ENCODE data around the gene DAAM2. TPM values are rescaled to one million over a fixed set of nuclear protein-coding genes. Genes with fewer than 3 reads are reported as not detected.

The DAAM2 gene
- total RNA-seq, 4 donors from 2014 or later: 25.9 to 84.0 (median 48.5) TPM

GRCh38 chr6:39777661-39778060 lies 14.5 kb upstream of the DAAM2 start:
- peaks cover 17 to 19% of the 10 kb centered on the region in 2 donors for H3K4me1 ChIP-seq
- in situ Hi-C loops (cut with MboI; ENCODE audit: low sequenced_read_pairs in 4 of 4) (loop anchor here in 1 of 4 donors (10.0 kb wide), 1 partner anchor 403 kb away; no protein-coding TSS in a partner anchor), intact Hi-C loops (cut with DNase I; ENCODE audit: low total_unique reads) (loop anchor here (2.0 kb wide), 1 partner anchor 53 kb away; the partner anchor contains the start of gene KIF6)
- no peaks in the 10 kb centered on the region for H3K9me3 ChIP-seq
- no peaks in the 10 kb centered on the region for H3K27me3 ChIP-seq
- TF ChIP-seq CTCF (IDR thresholded peaks at IDR 0.05 in 4 of 5, conservative IDR thresholded peaks at IDR 0.05 in 1 of 5) (no peak), POLR2A (IDR thresholded peaks at IDR 0.05) (peak in 1 of 2 donors; percentile 21)
- ATAC-seq (peak; percentile 97 to 99), DNase-seq (peak; percentile 85 to 94)
- H3K36me3 ChIP-seq: no peaks in the 10 kb centered on the region
- H3K27ac ChIP-seq: peak overlapping the region; percentile 75 to 81 (median 78)
- H3K4me3 ChIP-seq: no peak overlapping the region

- TF ChIP-seq CTCF (IDR thresholded peaks at IDR 0.05 in 4 of 5, conservative IDR thresholded peaks at IDR 0.05 in 1 of 5) (no peak), POLR2A (IDR thresholded peaks at IDR 0.05) (no peak)
- DNase-seq (no peak), ATAC-seq (no peak)
- H3K36me3 ChIP-seq: no peaks in the 10 kb centered on the region
- intact Hi-C loops (cut with DNase I; ENCODE audit: low total_unique reads) (no loop called here), in situ Hi-C loops (cut with MboI; ENCODE audit: low sequenced_read_pairs in 4 of 4) (loop anchor here in 1 of 4 donors (10.0 kb wide), 1 partner anchor 404 kb away; no protein-coding TSS in a partner anchor)
- H3K27ac ChIP-seq: peak overlapping the region; percentile 75 to 81 (median 78)
- no peaks in the 10 kb centered on the region for H3K9me3 ChIP-seq
- H3K27me3 ChIP-seq: no peaks in the 10 kb centered on the region
- no peak overlapping the region for H3K4me3 ChIP-seq
- peaks cover 17 to 19% of the 10 kb centered on the region in 2 donors for H3K4me1 ChIP-seq
Observed at GRCh38 chr6:39778581-39779255, 13.5 kb upstream of the DAAM2 start.

GRCh38 chr6:39785281-39785680 lies 6.9 kb upstream of the DAAM2 start:
- DNase-seq: no peak
- H3K27me3 ChIP-seq: no peaks in the 10 kb centered on the region
- TF ChIP-seq POLR2A (IDR thresholded peaks at IDR 0.05) (no peak), CTCF (IDR thresholded peaks at IDR 0.05 in 4 of 5, conservative IDR thresholded peaks at IDR 0.05 in 1 of 5) (no peak)
- H3K36me3 ChIP-seq: no peaks in the 10 kb centered on the region
- no peak overlapping the region for H3K27ac ChIP-seq
- no peaks in the 10 kb centered on the region for H3K4me1 ChIP-seq
- no peak for ATAC-seq
- in situ Hi-C loops (cut with MboI; ENCODE audit: low sequenced_read_pairs in 4 of 4) (no loop called here), intact Hi-C loops (cut with DNase I; ENCODE audit: low total_unique reads) (no loop called here)
- H3K9me3 ChIP-seq: no peaks in the 10 kb centered on the region
- H3K4me3 ChIP-seq: no peak overlapping the region

GRCh38 chr6:39786649-39787048 lies 5.5 kb upstream of the DAAM2 start:
- Histone ChIP-seq H3K4me1 (peaks cover 4 to 6% of the 10 kb centered on the region in 2 donors), H3K4me3 (no peak overlapping the region), H3K36me3 (no peaks in the 10 kb centered on the region), H3K27ac (no peak overlapping the region), H3K9me3 (no peaks in the 10 kb centered on the region), H3K27me3 (no peaks in the 10 kb centered on the region)
- in situ Hi-C loops (cut with MboI; ENCODE audit: low sequenced_read_pairs in 4 of 4) (no loop called here), intact Hi-C loops (cut with DNase I; ENCODE audit: low total_unique reads) (no loop called here)
- no peak for DNase-seq
- no peak for ATAC-seq
- TF ChIP-seq POLR2A (IDR thresholded peaks at IDR 0.05) (no peak), CTCF (IDR thresholded peaks at IDR 0.05 in 4 of 5, conservative IDR thresholded peaks at IDR 0.05 in 1 of 5) (no peak)

Data from gastrocnemius medialis (tissue), 4 donors.